IPS-11a (cell line): Measurements from ENCODE around the gene CCDC201.
"Not testable (repeated sequence)": the region's sequence is repeated elsewhere in the genome, so short reads cannot be mapped to it uniquely, and the experiment has no call there.

Experiments used
- H3K4me3 ChIP-seq: one replicate; pipeline ENCODE4 v1.5.1; 2013; ENCODE audit warnings: low read depth, low read length, control low read depth

Gene CCDC201

GRCh38 chr7:45878457-45879144 lies 5.7 kb upstream of the CCDC201 start:
- H3K4me3 ChIP-seq = no peak overlapping the region

GRCh38 chr7:45876519-45876918 lies 3.6 kb upstream of the CCDC201 start:
- H3K4me3 ChIP-seq = no peak overlapping the region

- H3K4me3 ChIP-seq = no peak overlapping the region
Observed at GRCh38 chr7:45874408-45875131, 1.7 kb upstream of the CCDC201 start.

- H3K4me3 ChIP-seq = no peak overlapping the region
Observed at GRCh38 chr7:45873355-45873754, 473 bp upstream of the CCDC201 start.

- no peak overlapping the region for H3K4me3 ChIP-seq
Observed at GRCh38 chr7:45872116-45873034, 507 bp downstream of the CCDC201 start.

- no peak overlapping the region for H3K4me3 ChIP-seq
Observed at GRCh38 chr7:45869426-45869825, 3.5 kb downstream of the CCDC201 start.

- H3K4me3 ChIP-seq = no peak overlapping the region
Observed at GRCh38 chr7:45867471-45867870, 5.4 kb downstream of the CCDC201 start.

- no peak overlapping the region for H3K4me3 ChIP-seq
Observed at GRCh38 chr7:45865594-45866410, 7.1 kb downstream of the CCDC201 start.

GRCh38 chr7:45863715-45864114 lies 9.2 kb downstream of the CCDC201 start:
- H3K4me3 ChIP-seq = no peak overlapping the region

- not testable (repeated sequence) for H3K4me3 ChIP-seq
Observed at GRCh38 chr7:45856888-45857287, 16.0 kb downstream of the CCDC201 start.

- not testable (repeated sequence) for H3K4me3 ChIP-seq
Observed at GRCh38 chr7:45855680-45856079, 17.2 kb downstream of the CCDC201 start.

GRCh38 chr7:45853491-45853890 lies 19.4 kb downstream of the CCDC201 start:
- H3K4me3 ChIP-seq = not testable (repeated sequence)

- H3K4me3 ChIP-seq = not testable (repeated sequence)
Observed at GRCh38 chr7:45852984-45853383, 19.9 kb downstream of the CCDC201 start.

GRCh38 chr7:45848734-45849133 lies 24.1 kb downstream of the CCDC201 start:
- not testable (repeated sequence) for H3K4me3 ChIP-seq

GRCh38 chr7:45846536-45846935 lies 26.3 kb downstream of the CCDC201 start:
- not testable (repeated sequence) for H3K4me3 ChIP-seq

GRCh38 chr7:45841926-45842717 lies 30.8 kb downstream of the CCDC201 start:
- H3K4me3 ChIP-seq = not testable (repeated sequence)

GRCh38 chr7:45838852-45839251 lies 34.0 kb downstream of the CCDC201 start:
- H3K4me3 ChIP-seq = not testable (repeated sequence)

GRCh38 chr7:45832433-45833177 lies 40.3 kb downstream of the CCDC201 start:
- not testable (repeated sequence) for H3K4me3 ChIP-seq

GRCh38 chr7:45829846-45830245 lies 43.0 kb downstream of the CCDC201 start:
- H3K4me3 ChIP-seq = not testable (repeated sequence)
